Right hindlimb (tissue), 1 donor: ENCODE results near the gene FCER1G.
A peak's percentile ranks its signal among the peaks of the same experiment; 100 is the strongest.

Experiments
- DNase-seq: peaks from one replicate; pipeline ENCODE4 v3.0.0-alpha.2; 2018

The FCER1G gene

GRCh38 chr1:161189036-161189435 lies 26.1 kb upstream of the FCER1G start:
- no peak for DNase-seq

GRCh38 chr1:161190962-161191521 lies 24.1 kb upstream of the FCER1G start:
- DNase-seq: no peak

GRCh38 chr1:161191971-161192370 lies 23.1 kb upstream of the FCER1G start:
- DNase-seq: no peak

- DNase-seq: peak; percentile 69
These were observed 22.3 kb upstream of the FCER1G start for GRCh38 chr1:161192476-161193465.

- no peak for DNase-seq
These were observed 21.4 kb upstream of the FCER1G start for GRCh38 chr1:161193561-161194235.

- no peak for DNase-seq
These were observed 19.9 kb upstream of the FCER1G start for GRCh38 chr1:161195171-161195570.

- no peak for DNase-seq
These were observed 19.0 kb upstream of the FCER1G start for GRCh38 chr1:161196111-161196510.

- peak; percentile 93 for DNase-seq
These were observed 18.3 kb upstream of the FCER1G start for GRCh38 chr1:161196521-161197451.

GRCh38 chr1:161197560-161198193 lies 17.4 kb upstream of the FCER1G start:
- DNase-seq: no peak

- DNase-seq: peak; percentile 82
These were observed 16.8 kb upstream of the FCER1G start for GRCh38 chr1:161198194-161198896.

- peak; percentile 89 for DNase-seq
These were observed 16.1 kb upstream of the FCER1G start, which contains the start of gene ADAMTS4 for GRCh38 chr1:161198897-161199431. Gene ADAMTS4 (minus strand): TSS chr1:161199054. CDS start chr1:161198627, 427 bp downstream.

- peak; percentile 69 for DNase-seq
These were observed 15.5 kb upstream of the FCER1G start for GRCh38 chr1:161199506-161200139.

- no peak for DNase-seq
These were observed 14.6 kb upstream of the FCER1G start for GRCh38 chr1:161200421-161200991.

- DNase-seq: peak; percentile 69
These were observed 13.9 kb upstream of the FCER1G start for GRCh38 chr1:161200992-161201835.

GRCh38 chr1:161201836-161202712 lies 13.0 kb upstream of the FCER1G start, which contains the start of gene NDUFS2:
Gene NDUFS2 (plus strand): TSS chr1:161202367. CDS start chr1:161202386, 19 bp downstream.
- peak; percentile 98 for DNase-seq

- no peak for DNase-seq
These were observed 8.5 kb upstream of the FCER1G start for GRCh38 chr1:161206411-161207140.

GRCh38 chr1:161207173-161207572 lies 7.9 kb upstream of the FCER1G start:
- no peak for DNase-seq
